ENCODE measurements around the gene CCDC126. TPM values are rescaled to one million over a fixed set of nuclear protein-coding genes. Genes with fewer than 3 reads are reported as not detected.

Gene CCDC126
- total RNA-seq, 1 experiment from 2014 or later = 5.9 TPM

DNA sequence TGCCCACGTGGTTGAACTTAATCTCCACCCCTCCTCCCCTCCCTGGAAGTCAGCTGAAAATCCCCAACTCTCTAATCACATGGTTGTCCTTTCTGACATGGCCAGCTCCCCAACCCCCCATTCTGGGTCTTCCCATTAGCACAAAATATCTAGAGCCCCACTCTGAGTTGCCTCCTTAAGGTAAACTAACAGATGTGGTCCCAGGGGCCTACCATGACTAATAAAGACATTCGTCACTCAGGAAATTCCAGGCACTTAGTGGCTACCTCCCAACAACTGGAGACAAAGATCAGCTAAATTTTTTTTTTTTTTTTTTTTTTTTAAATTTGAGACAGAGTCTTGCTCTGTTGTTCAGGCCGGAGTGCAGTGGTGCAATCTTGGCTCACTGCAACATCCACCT lies 21.1 kb downstream of the CCDC126 start:
- DNase-seq = no peak
- ChIA-PET POLR2A (ENCODE audit: unreplicated experiment) (interaction anchor here (0.7 kb wide), 1 partner anchor 23 kb away, joined by 3 read pairs; no protein-coding TSS in a partner anchor), CTCF (no interaction called here)
- H3K4me2 ChIP-seq = no peak overlapping the region
- no peak overlapping the region for H3K27ac ChIP-seq
- H3K4me3 ChIP-seq = no peak overlapping the region
- H3K4me1 ChIP-seq (replicated peaks; ENCODE audit: insufficient read depth) = peaks cover 3% of the 10 kb centered on the region; the same call in 1 of the 2 replicates
- H3K27me3 ChIP-seq (ENCODE audit: insufficient read depth, low read depth) = no peaks in the 10 kb centered on the region
- H3F3A ChIP-seq (ENCODE audit: insufficient read depth, low read depth) = no peaks in the 10 kb centered on the region
- TF ChIP-seq CTCF (conservative IDR thresholded peaks at IDR 0.05) (no peak), EZH2 (IDR thresholded peaks at IDR 0.05; ENCODE audit: low read depth) (no peak)
- no peaks in the 10 kb centered on the region for H4K20me1 ChIP-seq (ENCODE audit: insufficient read depth)
- peaks cover 9% of the 10 kb centered on the region; the same call in 1 of the 2 replicates for H3K9me3 ChIP-seq (ENCODE audit: insufficient read depth, low read depth)
- H3K9me2 ChIP-seq (ENCODE audit: insufficient read depth) = no peaks in the 10 kb centered on the region
- intact Hi-C loops (cut with micrococcal nuclease; ENCODE audit: unreplicated experiment) = no loop called here
- H3K36me3 ChIP-seq (ENCODE audit: low read depth) = no peaks in the 10 kb centered on the region
- H3K79me2 ChIP-seq (ENCODE audit: low read depth) = no peaks in the 10 kb centered on the region
- no peak overlapping the region for H2AFZ ChIP-seq
- no TSS peak for BruUV-seq (replicated peaks)

GRCh38 chr7:23619141-23619540 lies 22.0 kb downstream of the CCDC126 start:
- intact Hi-C loops (cut with micrococcal nuclease; ENCODE audit: unreplicated experiment) = no loop called here
- Histone ChIP-seq H3K4me3 (no peak overlapping the region), H3K27ac (no peak overlapping the region), H3K9me2 (ENCODE audit: insufficient read depth) (no peaks in the 10 kb centered on the region), H3K27me3 (ENCODE audit: insufficient read depth, low read depth) (no peaks in the 10 kb centered on the region), H3K4me1 (replicated peaks; ENCODE audit: insufficient read depth) (peaks cover 3% of the 10 kb centered on the region; the same call in 1 of the 2 replicates), H3K36me3 (ENCODE audit: low read depth) (no peaks in the 10 kb centered on the region), H3K79me2 (ENCODE audit: low read depth) (no peaks in the 10 kb centered on the region), H3F3A (ENCODE audit: insufficient read depth, low read depth) (no peaks in the 10 kb centered on the region), H4K20me1 (ENCODE audit: insufficient read depth) (no peaks in the 10 kb centered on the region), H3K4me2 (no peak overlapping the region), H3K9me3 (ENCODE audit: insufficient read depth, low read depth) (peaks cover 9% of the 10 kb centered on the region; the same call in 1 of the 2 replicates), H2AFZ (no peak overlapping the region)
- CTCF ChIA-PET = no interaction called here
- no peak for DNase-seq
- no TSS peak for BruUV-seq (replicated peaks)
- TF ChIP-seq CTCF (conservative IDR thresholded peaks at IDR 0.05) (no peak), EZH2 (IDR thresholded peaks at IDR 0.05; ENCODE audit: low read depth) (no peak)
- POLR2A ChIA-PET (ENCODE audit: unreplicated experiment) = no interaction called here

- no peak overlapping the region for H3K4me3 ChIP-seq
- H3K36me3 ChIP-seq (ENCODE audit: low read depth) = no peaks in the 10 kb centered on the region
- CTCF ChIA-PET = no interaction called here
- H3K27me3 ChIP-seq (ENCODE audit: insufficient read depth, low read depth) = no peaks in the 10 kb centered on the region
- no peak overlapping the region for H2AFZ ChIP-seq
- H3K4me1 ChIP-seq (replicated peaks; ENCODE audit: insufficient read depth) = peaks cover 3% of the 10 kb centered on the region; the same call in 1 of the 2 replicates
- H3K9me3 ChIP-seq (ENCODE audit: insufficient read depth, low read depth) = no peaks in the 10 kb centered on the region
- BruUV-seq (replicated peaks) = no TSS peak
- TF ChIP-seq EZH2 (IDR thresholded peaks at IDR 0.05; ENCODE audit: low read depth) (no peak), CTCF (conservative IDR thresholded peaks at IDR 0.05) (no peak)
- peak in 1 of 2 experiments; percentile 54 for DNase-seq
- no peaks in the 10 kb centered on the region for H3K79me2 ChIP-seq (ENCODE audit: low read depth)
- H4K20me1 ChIP-seq (ENCODE audit: insufficient read depth) = no peaks in the 10 kb centered on the region
- H3F3A ChIP-seq (ENCODE audit: insufficient read depth, low read depth) = no peaks in the 10 kb centered on the region
- H3K27ac ChIP-seq = no peak overlapping the region
- no peaks in the 10 kb centered on the region for H3K9me2 ChIP-seq (ENCODE audit: insufficient read depth)
- intact Hi-C loops (cut with micrococcal nuclease; ENCODE audit: unreplicated experiment) = no loop called here
- POLR2A ChIA-PET (ENCODE audit: unreplicated experiment) = no interaction called here
- peak overlapping the region; percentile 13; the same call in 1 of the 2 replicates for H3K4me2 ChIP-seq
These were observed 25.3 kb downstream of the CCDC126 start for GRCh38 chr7:23622506-23622925.

Data from PC-9 (cell line).